ENCODE results near the gene RAD51B. TPM values are rescaled to one million over a fixed set of nuclear protein-coding genes. Genes with fewer than 3 reads are reported as not detected.

RAD51B gene
- total RNA-seq, 1 experiment from 2014 or later, result 14.2 TPM

GRCh38 chr14:68748260-68748659 lies 928.7 kb downstream of the RAD51B start (continued):
- TF ChIP-seq SP1 (CRISPR knock-in tag; conservative IDR thresholded peaks at IDR 0.05) (no peak), SMAD4 (CRISPR knock-in tag; IDR thresholded peaks at IDR 0.05) (no peak), PREB (CRISPR knock-in tag; IDR thresholded peaks at IDR 0.05; ENCODE audit: borderline replicate concordance) (no peak), NR3C1 (CRISPR knock-in tag; conservative IDR thresholded peaks at IDR 0.05; ENCODE audit: low read depth) (no peak)
- TF ChIP-seq, protein P1, sequence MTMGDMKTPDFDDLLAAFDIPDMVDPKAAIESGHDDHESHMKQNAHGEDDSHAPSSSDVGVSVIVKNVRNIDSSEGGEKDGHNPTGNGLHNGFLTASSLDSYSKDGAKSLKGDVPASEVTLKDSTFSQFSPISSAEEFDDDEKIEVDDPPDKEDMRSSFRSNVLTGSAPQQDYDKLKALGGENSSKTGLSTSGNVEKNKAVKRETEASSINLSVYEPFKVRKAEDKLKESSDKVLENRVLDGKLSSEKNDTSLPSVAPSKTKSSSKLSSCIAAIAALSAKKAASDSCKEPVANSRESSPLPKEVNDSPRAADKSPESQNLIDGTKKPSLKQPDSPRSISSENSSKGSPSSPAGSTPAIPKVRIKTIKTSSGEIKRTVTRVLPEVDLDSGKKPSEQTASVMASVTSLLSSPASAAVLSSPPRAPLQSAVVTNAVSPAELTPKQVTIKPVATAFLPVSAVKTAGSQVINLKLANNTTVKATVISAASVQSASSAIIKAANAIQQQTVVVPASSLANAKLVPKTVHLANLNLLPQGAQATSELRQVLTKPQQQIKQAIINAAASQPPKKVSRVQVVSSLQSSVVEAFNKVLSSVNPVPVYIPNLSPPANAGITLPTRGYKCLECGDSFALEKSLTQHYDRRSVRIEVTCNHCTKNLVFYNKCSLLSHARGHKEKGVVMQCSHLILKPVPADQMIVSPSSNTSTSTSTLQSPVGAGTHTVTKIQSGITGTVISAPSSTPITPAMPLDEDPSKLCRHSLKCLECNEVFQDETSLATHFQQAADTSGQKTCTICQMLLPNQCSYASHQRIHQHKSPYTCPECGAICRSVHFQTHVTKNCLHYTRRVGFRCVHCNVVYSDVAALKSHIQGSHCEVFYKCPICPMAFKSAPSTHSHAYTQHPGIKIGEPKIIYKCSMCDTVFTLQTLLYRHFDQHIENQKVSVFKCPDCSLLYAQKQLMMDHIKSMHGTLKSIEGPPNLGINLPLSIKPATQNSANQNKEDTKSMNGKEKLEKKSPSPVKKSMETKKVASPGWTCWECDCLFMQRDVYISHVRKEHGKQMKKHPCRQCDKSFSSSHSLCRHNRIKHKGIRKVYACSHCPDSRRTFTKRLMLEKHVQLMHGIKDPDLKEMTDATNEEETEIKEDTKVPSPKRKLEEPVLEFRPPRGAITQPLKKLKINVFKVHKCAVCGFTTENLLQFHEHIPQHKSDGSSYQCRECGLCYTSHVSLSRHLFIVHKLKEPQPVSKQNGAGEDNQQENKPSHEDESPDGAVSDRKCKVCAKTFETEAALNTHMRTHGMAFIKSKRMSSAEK (CRISPR knock-in tag; IDR thresholded peaks at IDR 0.05; ENCODE audit: borderline replicate concordance), result no peak

- H3K4me3 Mint-ChIP-seq, result no peak overlapping the region
- H3K36me3 Mint-ChIP-seq, result no peaks in the 10 kb centered on the region
- no peaks in the 10 kb centered on the region for H3K9me3 Mint-ChIP-seq
- H3K27ac Mint-ChIP-seq, result no peak overlapping the region
- no peak for DNase-seq (ENCODE audit: low spot score)
- CTCF ChIA-PET, result interaction anchor here (0.9 to 1.0 kb wide), 2 partner anchors 14 to 68 kb away, joined by 3 to 4 read pairs; no protein-coding TSS in a partner anchor
- ATAC-seq, result no peak
- POLR2A ChIA-PET, result interaction anchor here (0.6 kb wide), 1 partner anchor 60 kb away, joined by 3 read pairs; no protein-coding TSS in a partner anchor
- H3K4me1 Mint-ChIP-seq, result peaks cover 4% of the 10 kb centered on the region; the same call in 1 of the 2 replicates
- TF ChIP-seq MLX (CRISPR knock-in tag; IDR thresholded peaks at IDR 0.05), result no peak
- TF ChIP-seq, protein P2, sequence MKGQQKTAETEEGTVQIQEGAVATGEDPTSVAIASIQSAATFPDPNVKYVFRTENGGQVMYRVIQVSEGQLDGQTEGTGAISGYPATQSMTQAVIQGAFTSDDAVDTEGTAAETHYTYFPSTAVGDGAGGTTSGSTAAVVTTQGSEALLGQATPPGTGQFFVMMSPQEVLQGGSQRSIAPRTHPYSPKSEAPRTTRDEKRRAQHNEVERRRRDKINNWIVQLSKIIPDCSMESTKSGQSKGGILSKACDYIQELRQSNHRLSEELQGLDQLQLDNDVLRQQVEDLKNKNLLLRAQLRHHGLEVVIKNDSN (CRISPR knock-in tag; IDR thresholded peaks at IDR 0.05), result no peak
- TF ChIP-seq RELA (CRISPR knock-in tag; IDR thresholded peaks at IDR 0.05; ENCODE audit: borderline replicate concordance), result no peak
- TF ChIP-seq JUN (CRISPR knock-in tag; IDR thresholded peaks at IDR 0.05), result no peak
- TF ChIP-seq ZNF317 (CRISPR knock-in tag; IDR thresholded peaks at IDR 0.05; ENCODE audit: borderline replicate concordance, low read depth), result no peak
- TF ChIP-seq CREB1 (CRISPR knock-in tag; IDR thresholded peaks at IDR 0.05), result no peak
- no peak for TF ChIP-seq SOX15 (CRISPR knock-in tag; IDR thresholded peaks at IDR 0.05)
- no peak for TF ChIP-seq NR2C2 (CRISPR knock-in tag; IDR thresholded peaks at IDR 0.05)
- TF ChIP-seq ZSCAN18 (CRISPR knock-in tag; IDR thresholded peaks at IDR 0.05), result no peak
- TF ChIP-seq, protein P3, sequence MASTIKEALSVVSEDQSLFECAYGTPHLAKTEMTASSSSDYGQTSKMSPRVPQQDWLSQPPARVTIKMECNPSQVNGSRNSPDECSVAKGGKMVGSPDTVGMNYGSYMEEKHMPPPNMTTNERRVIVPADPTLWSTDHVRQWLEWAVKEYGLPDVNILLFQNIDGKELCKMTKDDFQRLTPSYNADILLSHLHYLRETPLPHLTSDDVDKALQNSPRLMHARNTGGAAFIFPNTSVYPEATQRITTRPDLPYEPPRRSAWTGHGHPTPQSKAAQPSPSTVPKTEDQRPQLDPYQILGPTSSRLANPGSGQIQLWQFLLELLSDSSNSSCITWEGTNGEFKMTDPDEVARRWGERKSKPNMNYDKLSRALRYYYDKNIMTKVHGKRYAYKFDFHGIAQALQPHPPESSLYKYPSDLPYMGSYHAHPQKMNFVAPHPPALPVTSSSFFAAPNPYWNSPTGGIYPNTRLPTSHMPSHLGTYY (CRISPR knock-in tag; IDR thresholded peaks at IDR 0.05), result no peak
- TF ChIP-seq, protein P4, sequence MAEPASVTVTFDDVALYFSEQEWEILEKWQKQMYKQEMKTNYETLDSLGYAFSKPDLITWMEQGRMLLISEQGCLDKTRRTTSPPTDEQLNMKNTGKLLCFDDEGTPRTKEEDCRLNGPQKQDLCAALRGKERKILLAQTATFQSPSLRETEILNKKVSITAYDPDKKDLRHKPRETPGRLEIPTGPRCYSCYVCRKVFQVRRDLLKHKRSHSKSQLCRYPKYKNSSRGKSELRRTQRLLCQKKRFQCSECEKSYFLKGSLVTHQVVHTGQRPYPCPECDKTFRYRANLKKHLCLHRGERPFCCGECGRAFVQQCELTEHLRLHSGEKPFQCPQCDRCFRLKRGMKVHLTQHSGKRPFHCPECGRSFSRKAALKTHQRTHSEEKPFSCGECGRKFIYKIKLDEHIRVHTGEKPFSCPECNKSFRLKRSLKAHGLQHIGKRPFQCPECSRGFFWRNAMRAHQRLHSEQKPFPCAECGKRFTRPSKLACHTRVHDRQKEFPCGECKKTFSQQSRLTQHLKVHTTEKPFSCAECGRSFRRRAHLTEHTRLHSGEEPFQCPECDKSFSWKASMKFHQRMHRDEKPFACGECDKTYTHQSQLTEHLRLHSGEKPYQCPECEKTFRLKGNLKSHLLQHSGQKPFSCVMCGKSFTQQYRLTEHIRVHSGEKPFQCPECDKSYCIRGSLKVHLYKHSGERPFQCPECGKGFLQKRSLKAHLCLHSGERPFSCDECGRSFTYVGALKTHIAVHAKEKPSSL (CRISPR knock-in tag; conservative IDR thresholded peaks at IDR 0.05), result no peak
- no peak for TF ChIP-seq NR1H2 (CRISPR knock-in tag; IDR thresholded peaks at IDR 0.05)
- TF ChIP-seq FOXK1 (CRISPR knock-in tag; IDR thresholded peaks at IDR 0.05), result no peak
- no peaks in the 10 kb centered on the region for H3K27me3 Mint-ChIP-seq (ENCODE audit: low read depth)
Observed at GRCh38 chr14:68748691-68749090, 929.1 kb downstream of the RAD51B start.
